COLO829 (cell line): ENCODE measurements around the gene TMEM236.

Experiments used
- DNase-seq: peaks from one replicate; pipeline ENCODE4 v3.0.0; 2012; ENCODE audit warnings: low spot score

Gene TMEM236

DNA sequence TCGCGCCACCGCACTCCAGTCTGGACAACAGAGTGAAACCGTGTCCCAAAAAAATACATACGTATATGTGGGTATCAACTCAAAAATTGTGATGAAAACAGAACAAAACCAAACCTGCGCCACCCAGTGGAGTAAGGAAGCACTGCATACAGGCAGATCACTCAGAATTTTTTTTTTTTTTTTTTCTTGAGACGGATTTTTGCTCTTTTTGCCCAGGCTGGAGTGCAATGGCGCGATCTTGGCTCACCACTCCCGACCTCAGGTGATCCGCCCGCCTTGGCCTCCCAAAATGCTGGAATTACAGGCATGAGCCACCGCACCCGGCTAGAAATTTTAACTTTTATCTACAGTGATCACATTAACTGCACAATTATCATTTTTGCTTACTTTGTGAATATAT lies 9.1 kb upstream of the TMEM236 start:
- peak; percentile 58 for DNase-seq

DNA sequence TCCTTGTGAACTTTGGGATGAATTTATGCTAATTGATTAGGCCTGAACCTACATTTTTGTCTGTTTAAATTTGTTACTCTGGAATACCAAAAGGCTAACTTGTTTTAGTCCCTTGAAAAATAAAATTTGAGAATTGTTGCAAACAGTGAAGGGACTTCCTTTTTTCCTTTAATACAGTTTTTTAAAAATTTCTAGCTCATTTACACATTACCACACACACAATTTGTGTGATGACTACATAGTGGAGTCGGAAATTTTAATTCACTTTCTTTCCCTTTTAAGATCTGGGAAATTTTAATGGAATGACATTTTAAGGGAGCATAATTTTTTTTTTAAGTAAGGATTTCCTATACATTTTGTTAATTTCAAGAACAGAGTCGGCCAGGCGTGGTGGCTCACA lies 8.6 kb upstream of the TMEM236 start:
- no peak for DNase-seq

DNA sequence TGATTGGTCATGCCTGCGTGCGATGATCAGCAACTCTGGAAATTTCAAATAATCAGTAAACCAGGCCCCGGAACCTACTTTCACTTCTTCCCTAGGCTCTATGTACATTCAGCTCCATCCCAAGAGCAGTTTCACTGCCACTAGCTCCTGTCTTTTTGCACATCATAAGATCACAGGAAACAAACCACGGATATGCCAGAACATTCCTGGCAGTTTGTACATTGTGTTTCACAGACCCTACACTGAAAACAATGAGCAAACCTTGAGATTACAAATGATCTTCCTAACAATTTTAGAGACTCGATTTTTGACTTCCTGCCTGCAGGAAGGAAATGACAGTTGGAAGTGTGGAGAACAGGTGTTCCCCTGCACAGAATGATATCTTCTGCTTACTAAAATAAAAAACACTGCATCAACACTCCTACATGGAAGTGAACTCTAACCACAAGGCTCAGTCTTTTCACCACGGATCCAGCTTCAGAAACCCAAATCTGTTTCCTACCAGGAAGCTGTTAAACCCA lies 7.6 kb upstream of the TMEM236 start:
- no peak for DNase-seq

DNA sequence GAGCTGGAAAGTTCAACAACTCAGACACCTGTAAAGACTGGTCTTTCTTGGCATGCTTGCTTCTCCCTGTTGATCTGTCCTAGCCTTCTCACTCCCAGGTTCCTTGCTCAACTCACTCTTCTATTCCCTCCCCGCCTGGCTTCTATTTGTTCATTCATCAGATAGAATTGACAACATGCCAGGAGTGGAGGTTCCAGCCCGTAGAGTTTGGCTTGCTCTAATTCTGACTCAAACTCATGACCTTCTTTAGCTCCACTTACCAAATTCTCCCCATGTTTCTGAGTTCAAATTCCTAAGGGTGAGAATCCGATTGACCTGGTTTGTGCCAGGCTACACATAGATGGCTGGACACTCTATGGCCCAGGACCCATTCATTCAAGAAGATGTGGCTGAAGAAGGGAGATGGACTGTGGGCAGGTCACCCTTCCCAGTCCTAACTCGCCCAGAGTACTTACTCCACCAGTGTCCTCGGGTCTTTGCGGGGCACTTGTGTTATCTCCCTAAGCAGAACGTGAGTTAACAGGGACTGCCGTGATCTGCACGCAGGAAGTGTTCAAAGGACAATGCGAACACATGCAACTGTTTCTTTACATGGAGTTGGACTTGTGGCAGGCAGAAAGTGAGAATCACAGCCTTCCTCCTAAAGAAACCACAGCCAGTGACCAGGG lies 4.0 kb upstream of the TMEM236 start:
- DNase-seq, result peak; percentile 38

DNA sequence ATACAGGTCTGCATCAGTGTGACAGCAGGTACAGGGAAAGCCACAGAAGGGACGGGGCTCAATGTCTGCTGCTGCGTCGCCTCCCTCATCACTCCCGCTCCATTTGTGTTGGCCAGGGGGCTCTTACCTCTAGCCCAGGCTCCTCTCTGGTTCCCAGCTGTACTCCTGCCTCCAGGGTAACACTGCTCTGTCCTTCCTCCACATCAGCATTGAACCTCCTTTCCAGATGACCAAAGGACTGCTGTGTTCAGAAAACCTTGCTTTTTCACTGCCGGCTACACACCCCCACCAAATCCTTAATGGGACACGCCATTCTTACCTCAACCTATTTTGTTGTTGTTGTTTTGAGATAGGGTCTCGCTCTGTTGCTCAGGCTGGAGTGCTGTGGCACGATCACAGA lies 2.1 kb upstream of the TMEM236 start:
- DNase-seq, result no peak

DNA sequence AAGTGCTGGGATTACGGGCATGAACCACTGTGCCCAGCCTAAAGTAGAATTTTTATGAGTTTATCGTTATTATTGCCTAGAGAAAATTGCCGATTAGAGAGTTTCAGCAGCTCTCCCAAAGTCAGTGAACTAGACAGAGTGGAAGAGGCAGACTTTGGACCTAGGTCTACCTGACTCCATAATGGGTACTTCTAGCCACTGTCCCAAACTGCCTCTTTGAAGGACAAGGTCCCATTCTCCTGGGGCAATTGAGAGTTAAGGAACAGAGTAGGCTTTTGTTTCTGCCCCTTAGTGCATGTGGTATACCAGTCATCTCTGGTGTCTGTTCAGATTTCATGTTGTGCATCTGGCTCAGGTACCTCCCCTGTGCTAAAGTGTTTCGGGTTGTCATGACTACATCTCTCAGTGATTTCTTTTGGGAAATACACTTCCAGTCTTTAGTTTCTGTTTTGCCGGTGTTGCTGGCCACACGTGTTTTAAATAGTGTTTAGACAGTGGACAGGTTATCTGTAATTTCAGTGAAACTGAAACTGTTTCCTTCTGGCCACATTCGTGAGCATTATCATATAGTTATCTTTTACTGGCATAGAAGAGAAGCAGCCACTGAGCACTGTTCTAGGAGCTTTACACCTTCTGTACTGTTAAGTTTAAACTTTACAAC lies 4.7 kb downstream of the TMEM236 start:
- no peak for DNase-seq

DNA sequence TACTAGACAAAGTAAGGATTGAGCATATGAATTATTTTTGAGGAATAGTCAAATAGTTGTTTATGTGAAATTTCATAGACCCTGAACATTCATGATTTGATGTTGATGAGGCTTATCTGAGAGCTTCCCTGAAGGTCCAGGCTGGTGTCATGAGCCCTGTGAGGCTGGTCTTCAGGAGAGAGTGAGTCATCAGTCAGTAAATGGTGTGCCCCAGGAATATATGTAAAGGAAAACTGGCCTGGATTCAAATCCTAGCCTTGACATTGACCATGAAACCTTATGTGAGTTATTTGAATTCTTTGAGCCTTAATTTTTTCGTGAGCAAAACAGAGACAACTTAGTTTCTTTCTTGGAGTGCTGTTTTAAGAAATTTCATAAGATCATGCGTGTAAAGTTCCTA lies 6.2 kb downstream of the TMEM236 start:
- DNase-seq, result no peak

DNA sequence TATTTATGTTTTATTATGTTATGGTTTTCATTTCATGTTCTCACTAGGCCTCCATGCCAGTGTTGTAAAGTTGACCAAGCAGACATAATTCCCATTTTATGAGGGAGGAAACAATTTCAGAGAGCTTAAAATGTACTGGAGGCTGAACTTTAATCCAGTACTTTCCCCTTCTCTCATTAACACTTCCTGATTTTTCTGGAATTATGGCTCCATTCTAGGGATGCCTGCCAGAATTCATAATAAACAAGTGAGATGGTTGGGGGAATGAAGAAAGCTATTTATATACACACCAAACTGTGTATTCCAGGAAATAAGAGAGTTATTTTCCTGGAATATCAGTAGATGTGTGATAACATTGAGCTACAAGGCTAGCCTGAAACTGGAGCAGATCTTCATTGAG lies 6.9 kb downstream of the TMEM236 start:
- no peak for DNase-seq

DNA sequence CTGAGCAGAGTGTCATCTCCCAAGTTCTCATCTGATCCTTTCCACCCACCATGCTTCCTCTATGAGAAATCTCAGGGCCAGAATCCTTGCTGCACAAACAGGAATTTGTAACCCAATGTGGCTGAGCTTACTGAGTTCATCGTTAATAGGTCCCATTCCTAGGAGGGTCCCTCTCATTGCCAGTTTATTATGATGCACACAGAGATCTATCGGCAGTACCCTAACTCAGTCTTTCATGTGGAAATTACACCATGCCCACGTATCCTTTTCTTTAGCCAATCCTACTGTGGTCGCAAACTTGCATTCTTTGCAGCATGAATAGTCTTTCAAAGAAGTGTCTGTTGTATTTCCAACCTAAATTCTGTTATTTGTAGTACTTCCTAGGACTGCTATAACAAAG lies 12.1 kb downstream of the TMEM236 start:
- no peak for DNase-seq

DNA sequence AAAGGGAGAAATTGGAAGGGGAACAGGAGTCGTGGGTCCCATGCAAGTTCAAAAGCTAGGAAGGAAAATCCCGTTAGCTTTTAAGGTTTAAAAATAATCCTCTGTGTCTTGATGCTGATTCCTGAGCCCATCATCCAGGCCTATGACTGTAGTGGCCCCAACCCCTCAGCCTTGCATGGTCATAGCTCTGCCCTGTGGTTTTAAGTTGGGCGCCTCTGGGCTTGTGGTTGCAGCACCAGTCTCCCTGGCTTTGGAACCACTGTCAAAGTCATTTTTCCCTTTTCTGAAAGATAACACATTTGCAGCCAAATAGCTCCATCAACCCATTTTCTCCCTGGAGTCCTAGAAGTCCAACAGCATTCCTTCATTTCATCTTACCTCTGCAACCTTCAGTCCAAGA lies 13.6 kb downstream of the TMEM236 start:
- no peak for DNase-seq

DNA sequence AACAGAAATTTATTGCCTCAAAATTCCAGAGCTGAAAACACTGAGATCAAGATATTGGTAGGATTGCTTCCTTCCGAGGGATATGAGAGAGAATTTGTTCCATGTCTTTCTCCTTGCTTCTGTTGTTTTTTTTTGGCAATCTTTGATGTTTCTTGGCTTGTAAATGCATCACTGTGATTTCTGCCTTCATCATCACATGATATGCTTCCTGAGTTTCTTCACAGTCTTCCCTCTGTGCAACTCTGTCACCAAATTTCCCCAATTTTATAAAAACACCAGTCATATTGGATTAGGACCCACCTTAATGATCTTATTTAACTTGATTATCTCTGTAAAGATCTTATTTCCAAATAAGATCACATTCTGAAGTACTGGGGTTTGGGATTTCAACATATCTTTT lies 14.7 kb downstream of the TMEM236 start:
- no peak for DNase-seq

DNA sequence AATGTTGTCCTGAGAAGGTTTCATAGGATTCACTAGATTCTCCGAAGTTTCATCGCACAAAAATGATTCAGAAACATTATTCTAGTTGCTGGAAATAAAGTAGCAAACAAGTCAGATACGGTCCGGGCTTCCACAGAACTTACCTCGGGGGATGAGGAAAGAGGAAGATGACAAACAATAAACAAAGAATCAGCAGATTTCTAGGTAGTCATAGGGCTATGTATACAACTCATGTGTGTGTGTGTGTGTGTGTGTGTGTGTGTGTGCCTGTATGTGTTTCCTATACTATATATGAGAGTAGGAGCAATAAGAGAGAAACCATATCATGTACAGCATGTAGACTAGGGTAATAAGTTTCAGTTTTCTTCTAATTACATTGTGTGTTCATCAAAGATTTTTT lies 16.5 kb downstream of the TMEM236 start:
- DNase-seq, result no peak

DNA sequence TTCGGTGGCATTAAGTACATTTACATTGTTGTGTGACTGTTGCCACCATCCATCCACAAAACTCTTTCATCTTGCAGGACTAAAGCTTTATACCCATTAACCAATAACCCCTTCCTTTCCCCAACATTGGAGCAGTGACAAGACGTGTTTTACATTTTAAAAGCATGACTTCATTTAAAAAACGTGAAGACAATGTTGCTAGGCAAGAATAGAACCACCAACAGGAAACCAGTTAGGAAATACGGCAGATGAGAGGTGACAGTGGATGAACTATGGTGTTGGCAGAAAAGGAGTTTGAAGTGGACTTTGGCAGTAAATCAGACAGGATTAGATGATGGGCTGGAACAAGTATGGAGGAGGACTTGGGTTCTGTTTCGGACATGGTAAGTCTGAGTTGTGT lies 17.0 kb downstream of the TMEM236 start:
- DNase-seq, result no peak

DNA sequence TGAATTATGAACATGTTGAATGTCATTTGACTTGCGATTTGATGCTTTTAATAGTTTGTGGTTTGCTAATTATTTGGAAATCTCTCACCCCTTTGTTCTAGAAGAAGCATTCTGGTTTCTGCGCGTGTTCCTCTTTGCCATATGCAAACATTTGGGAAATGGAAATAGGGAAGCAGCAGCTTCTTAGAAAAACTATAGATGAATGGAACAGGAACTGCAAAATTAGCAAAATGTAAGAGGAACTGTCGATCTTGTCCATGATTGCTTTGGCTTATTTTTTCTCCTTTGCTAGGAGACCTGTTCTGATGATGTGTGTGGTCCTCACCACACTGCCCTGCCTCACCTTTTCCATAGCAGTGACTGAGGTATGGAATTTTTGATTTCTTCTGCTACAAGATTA lies 19.0 kb downstream of the TMEM236 start:
- DNase-seq, result no peak

DNA sequence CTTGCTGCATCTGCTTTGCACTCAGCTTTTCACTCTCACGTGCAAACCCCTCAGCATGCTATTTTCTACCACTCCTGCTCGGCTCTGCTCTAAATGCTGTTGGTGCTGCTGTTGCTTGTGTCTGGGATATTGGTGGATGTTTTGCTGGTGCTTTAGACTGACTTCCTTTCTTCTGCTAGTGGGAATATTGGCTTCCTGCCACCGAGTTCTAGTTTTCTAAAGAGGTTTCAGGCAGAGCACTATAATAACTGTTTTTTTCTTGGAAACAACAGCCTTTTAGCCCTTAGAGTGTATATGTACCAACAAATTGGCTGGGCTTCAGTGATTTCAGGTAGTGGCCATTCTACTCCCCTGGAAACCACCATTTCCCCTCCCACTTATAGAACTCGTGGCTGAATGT lies 27.8 kb downstream of the TMEM236 start:
- DNase-seq, result no peak

DNA sequence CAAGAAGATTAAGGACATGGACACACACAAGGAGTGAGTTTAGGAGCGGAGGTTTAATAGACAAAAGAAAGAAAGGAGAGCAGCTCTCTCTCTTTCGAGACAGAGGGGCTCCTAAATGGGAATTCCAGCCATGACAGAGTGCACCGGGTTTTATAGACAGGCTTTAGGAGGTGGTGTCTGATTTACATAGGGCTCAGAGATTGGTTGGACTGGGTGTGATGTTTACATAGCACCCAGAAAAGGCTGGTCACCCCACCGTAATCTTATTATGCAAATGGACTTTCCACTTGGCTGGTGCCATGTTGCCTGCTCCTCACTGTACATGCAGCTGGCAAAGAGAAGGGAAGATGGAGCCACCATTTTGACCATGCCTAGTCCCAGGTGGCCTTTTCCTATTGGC lies 28.7 kb downstream of the TMEM236 start:
- no peak for DNase-seq

DNA sequence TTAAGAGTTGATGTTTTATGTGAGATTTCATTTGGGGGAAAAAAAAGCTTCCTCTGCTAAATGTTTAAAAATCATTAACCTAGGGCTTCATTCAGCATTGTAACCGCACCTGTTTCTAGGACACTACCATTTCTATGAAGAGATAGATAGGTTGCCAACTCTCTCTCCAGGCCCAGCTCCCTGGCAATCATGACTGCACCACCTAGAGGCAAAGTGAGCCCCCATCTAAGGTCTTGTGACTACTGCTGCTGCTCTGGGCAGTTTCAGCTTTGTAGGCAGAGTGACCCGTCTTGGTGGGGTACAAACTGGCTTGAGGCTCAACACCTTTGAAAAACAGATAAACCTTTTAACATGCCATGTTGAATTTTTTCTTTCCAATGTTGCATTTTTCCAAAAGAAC lies 29.9 kb downstream of the TMEM236 start:
- DNase-seq, result no peak

DNA sequence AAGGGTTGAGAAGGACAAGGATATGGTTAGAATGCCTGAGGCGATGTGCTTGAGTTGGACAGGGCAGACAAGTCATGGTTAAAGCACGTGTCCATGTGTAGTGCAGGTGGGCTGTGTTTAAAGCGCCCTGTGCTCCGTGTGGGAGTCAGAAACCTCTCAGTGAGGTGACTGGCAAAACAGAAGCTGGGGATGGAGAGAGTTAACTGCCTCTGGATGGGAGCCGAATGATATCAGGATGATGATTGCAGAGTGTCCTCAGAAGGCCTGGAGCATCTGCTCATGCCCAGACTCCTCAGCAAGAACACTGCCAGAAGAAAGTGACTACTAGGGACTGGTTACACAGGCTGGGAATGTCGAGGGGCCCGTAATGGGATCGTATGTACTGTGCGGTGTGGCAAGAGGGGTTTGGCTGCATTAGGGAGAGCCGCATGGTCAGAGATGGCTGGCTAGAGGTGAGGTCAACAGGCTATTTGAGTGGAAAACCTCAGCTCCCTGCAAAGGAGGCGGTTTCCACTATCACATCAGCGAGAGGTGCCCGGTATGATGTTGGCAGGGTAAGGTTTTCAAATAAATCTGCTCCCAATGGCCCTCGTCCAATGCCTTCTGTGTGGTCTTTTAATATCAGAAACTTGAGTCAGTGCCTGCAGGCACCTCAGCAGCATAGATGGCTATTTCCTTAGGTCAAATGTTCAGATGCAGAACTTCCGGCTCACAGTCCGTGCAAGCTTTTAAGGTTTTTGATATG lies 31.1 kb downstream of the TMEM236 start:
- peak; percentile 37 for DNase-seq

DNA sequence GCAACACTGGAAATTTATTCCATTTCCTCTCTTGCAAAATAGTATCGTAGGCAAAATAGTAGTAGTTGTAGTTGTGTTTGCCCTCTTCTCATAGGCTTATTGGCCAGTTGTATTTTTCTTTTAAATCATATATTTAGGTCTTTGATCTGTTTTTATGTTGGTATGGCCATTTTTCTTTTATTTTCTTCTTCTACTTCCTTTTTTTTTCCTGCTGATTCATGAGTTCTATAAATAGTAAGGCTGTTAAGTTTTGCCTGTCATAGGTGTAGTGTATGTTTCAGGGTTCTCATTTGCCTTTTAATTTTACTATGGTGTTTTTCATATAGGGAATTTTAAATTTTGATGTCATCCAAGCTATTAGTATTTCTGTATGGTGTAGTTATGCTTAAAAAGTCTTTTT lies 31.8 kb downstream of the TMEM236 start:
- DNase-seq, result no peak

DNA sequence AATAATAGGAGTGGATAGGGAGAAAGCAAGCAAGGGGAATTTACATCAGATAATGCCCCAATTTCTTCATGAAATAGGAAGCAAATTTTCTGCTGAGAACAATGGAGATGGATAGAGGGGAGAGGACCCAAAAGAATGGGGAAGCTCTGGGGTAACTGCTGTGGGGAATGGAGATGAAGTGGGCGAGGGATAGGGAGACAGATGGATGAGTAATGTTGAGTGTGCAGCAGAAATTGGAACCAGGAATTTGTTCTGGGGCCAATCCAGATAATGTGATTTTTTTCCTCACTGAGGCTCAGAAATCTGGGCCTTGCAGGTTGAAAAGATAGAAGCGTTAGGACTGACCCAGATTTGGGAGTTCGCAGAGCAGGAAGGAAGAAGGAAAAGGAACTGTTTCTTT lies 32.7 kb downstream of the TMEM236 start:
- no peak for DNase-seq

DNA sequence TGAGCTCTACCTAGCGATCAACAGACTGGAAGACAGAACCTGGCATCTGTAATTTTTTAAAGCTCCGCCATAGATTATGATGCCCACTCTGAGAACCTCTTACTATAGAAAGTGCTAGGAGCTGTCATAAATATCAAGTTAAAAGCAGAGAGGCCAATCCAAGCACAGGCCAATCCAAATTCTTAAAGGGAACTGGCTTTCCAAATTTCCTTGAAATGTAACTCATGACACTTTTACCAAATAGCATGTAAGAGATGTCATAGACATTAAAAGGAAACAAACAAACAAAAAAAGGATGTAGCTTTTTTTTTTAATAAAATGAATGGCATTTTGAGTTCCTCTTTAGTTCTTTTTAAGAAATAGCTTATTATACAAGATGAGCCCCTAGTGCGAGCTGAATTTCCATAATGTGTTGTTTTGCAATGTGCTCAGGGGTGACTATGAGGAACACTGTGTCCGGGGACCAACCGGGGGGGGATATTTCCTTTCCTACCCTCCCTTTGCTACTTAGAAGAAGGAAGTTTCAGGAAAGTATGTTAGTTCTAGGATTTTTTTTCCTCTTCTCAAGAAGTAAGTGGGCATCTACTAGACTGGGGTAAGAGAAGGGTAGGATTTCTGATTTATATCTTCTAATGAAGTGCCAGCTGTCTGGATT lies 33.4 kb downstream of the TMEM236 start:
- no peak for DNase-seq

DNA sequence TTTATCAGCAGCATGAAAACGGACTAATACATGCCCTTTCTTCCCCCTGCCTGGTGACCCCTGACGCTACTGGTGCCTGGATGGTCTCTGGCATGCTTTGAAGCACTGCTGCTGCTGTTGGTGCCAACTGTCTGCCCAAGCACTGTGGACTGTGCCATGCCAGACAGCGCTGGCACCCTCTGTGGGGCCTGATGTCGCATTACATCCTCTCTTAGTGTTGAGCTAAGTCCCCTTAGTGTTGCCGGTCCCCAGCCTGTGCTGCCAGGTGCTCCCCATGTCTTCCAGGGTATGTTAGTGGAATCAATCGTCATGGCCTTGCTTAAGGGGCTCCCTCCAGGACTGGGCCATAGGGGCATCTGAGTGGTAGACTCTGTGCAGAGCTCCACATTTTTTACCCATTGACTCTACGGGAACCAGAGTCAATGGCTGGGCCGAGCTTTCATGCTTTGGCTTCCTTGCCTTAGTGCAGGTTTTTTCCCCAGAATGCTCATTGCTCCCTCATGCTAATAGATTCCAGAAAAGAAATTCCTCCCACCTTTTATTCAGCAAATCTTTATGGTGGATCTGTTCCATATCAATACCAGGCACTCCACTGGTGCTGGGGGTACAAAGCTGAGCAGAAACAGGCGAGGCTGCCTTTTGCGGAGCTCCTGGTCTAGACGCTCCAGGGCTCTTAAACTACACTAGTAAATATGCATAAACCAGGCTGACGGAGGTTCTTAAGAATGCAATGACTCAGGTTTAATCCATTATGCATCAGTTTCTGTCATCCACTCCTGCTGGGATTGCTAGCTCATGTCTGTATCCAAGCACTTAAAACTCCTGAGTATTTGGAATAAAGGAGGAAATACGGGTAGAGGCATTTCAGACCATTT lies 35.3 kb downstream of the TMEM236 start:
- DNase-seq, result peak; percentile 7
